ENCODE data around the gene DDX39A.
A peak's percentile ranks its signal among the peaks of the same experiment; 100 is the strongest.
"Not testable (repeated sequence)": the region's sequence is repeated elsewhere in the genome, so short reads cannot be mapped to it uniquely, and the experiment has no call there.

The DDX39A gene

DNA sequence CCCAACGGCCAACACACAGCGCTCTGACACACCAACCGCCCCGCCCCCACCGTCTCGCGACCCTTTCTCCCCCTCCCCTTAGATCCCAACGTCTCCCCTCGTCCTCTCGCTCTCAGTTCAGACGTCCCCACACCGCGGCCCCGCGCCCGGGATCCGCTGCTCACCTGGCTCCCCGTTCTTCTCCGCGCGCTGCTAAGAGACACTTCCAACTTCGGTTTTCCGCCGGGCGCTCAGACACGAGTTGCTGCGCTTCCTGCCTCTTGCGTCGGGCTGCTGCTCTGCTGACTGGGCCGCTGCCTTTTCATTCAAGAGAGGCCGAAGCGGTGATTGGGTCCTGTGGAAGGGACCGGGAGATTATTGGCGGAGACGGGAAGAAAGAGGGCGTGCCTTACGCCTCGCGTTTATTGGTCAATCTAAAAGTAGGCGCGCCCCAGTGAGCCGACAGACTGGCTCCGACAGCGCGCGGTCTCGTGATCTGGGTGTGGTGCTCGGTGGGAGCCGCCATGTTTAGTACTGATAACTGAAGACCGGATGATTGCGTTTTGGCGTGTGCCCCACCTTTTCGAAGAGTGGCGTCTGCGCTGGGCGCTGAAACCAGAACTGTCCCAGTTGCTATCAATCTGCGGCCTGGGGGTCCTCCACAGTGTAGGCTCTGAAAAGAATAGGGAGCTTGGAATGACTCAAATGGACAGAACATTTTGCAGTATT lies at the start of gene DDX39A:
DDX39A (minus strand) TSS at position 236 of the 708 bp plus-strand sequence. CDS start 6,121 bp downstream, outside the sequence.
- DNase-seq (ENCODE audit: low read depth in 2 of 2) = peak; percentile 86 to 92

DNA sequence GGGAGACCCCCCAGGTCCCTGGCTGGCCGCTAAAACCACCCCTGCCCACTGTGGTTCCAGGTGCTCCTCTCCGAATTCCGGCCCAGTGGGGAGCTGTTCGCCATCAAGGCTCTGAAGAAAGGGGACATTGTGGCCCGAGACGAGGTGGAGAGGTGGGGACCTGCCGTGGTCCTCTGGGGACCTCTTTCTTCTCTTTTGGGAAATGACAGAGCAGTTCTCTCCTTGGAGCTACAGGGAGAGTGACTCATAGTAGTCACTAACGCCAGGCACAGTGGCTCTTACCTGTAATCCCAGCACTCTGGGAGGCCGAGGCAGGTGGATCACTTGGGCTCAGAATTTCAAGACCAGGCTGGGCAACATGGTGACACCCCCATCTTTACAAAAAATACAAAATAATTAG lies 48.7 kb upstream of the DDX39A start:
- DNase-seq (ENCODE audit: low read depth in 2 of 2) = no peak

GRCh38 chr19:14467391-14467790 lies 48.2 kb upstream of the DDX39A start:
- DNase-seq (ENCODE audit: low read depth in 2 of 2) = no peak

GRCh38 chr19:14463747-14464146 lies 44.6 kb upstream of the DDX39A start:
- no peak for DNase-seq (ENCODE audit: low read depth in 2 of 2)

DNA sequence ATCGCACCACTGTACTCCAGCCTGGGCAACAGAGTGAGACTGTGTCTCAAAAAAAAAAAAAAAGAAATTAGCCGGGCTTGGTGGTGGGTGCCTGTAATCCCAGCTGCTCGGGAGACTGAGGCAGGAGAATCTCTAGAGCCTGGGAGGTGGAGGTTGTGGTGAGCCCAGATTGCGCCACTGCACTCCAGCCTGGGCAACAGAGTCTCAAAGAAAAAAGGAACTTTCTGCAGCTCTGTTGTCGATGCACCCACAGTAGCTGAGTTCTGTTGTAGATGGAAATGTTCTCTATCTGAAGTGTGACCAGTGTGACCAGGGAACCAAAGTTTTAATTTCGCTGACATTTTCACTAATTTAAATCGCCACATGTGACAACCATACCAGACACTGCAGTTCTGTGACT lies 43.3 kb upstream of the DDX39A start:
- DNase-seq (ENCODE audit: low read depth in 2 of 2) = not testable (repeated sequence)

DNA sequence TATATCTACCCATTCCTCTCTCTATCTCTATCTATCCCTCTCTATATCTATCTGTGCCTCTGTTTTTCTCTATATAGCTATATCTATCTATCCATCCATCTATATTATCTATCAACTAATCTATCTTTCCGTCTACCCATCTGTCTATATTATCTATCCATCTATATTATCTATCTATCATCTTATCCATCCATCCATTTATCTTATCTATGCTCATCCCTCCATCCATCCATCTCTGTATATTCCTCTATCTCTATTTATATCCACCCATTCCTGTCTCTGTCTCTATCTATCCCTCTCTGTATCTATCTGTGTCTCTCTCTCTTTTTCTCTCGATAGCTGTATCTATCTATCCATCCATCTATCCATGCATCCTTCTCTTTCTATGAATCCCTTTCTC lies 41.8 kb upstream of the DDX39A start:
- no peak for DNase-seq (ENCODE audit: low read depth in 2 of 2)

GRCh38 chr19:14459703-14460102 lies 40.6 kb upstream of the DDX39A start:
- no peak for DNase-seq (ENCODE audit: low read depth in 2 of 2)

DNA sequence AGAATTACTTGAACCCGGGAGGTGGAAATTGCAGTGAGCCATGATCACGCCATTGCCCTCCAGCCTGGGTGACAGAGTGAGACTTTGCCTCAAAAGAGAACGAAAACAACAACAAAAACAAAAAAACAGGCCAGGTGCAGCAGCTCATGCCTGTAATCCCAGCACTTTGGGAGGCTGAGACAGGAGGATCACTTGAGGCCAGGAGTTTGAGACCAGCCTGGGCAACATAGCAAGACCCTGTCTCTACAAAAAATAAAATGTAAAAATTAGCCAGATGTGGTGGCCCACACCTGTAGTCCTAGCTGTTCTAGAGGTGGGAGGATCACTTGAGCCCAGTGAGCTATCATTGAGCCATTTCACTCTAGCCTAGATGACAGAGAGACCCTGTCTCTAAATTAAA lies 33.2 kb upstream of the DDX39A start:
- not testable (repeated sequence) for DNase-seq (ENCODE audit: low read depth in 2 of 2)

- DNase-seq (ENCODE audit: low read depth in 2 of 2) = no peak
These were observed 31.7 kb upstream of the DDX39A start for GRCh38 chr19:14450876-14451275.

- peak in 1 of 2 donors; percentile 52 for DNase-seq (ENCODE audit: low read depth in 2 of 2)
These were observed 31.2 kb upstream of the DDX39A start for GRCh38 chr19:14450168-14450874.

DNA sequence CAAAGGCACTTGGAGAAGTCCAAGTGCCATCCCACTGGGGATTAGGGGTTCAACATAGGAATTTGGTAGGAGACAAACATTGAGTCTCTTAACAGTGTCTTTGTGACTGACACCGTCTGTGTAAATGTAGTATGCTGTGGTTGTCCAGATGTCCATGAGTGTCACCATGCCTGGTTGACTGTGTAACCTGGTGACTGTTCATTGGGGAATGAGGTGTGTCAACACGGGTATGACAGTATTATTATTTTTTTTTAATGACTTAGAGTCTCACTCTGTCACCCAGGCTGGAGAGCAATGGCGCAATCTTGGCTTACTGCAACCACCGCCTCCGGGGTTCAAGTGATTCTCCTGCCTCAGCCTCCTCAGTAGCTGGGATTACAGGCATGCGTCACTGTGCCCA lies 30.2 kb upstream of the DDX39A start:
- no peak for DNase-seq (ENCODE audit: low read depth in 2 of 2)

GRCh38 chr19:14446336-14447036 lies 27.3 kb upstream of the DDX39A start:
- no peak for DNase-seq (ENCODE audit: low read depth in 2 of 2)

DNA sequence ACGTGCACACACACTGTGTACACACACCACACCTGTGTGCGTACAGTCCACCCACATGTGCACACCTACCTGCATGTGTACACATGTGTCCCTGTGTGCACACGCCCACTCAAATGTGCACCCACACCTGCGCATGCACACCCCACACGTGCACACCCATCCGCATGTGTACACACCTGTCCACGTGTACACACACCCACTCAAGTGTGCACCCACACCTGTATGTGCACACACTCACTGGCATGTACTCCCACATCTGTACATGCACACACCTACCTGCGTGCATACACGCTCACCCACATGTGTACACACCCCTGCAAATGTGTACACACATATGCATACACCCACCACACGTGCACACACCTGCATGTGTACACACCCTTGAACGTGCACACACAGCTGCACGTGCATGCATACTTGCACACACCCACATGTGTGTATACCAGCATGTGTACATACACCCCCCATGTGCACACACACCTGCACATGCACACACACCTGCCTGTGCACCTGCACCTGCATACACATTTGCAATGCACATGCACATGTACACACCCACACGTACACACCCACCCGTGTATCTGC lies 24.6 kb upstream of the DDX39A start:
- no peak for DNase-seq (ENCODE audit: low read depth in 2 of 2)

DNA sequence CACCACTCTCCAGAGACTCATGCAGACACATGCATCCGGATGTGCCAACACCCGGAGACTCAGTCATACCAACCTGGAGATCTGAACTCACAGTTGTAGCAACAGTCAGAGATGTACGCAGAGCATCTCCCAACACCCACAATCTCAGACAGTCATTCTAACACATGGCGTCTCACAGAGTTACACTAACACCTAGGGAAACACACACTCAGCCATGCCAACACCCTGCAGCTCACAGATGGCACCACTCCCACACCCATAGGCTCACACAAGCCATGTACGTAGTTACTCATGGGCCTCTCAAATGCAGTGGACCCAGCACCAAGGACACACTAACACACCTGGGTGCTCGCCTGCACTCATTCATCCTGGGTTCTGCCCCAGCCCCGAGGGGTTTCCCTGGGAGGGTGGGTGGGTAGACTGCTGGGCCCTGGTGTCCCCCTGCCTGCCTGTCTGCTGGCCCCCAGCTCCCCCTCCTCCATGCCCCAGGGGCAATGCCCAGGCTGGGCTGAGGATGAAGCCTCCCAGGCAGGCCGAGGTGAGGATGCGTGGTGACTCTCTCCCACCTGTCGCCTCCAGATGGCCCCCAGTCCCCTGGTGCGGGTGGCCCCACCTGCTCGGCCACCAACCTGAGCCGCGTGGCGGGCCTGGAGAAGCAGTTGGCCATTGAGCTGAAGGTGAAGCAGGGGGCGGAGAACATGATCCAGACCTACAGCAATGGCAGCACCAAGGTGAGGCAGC lies 23.9 kb upstream of the DDX39A start:
- DNase-seq (ENCODE audit: low read depth in 2 of 2) = no peak

DNA sequence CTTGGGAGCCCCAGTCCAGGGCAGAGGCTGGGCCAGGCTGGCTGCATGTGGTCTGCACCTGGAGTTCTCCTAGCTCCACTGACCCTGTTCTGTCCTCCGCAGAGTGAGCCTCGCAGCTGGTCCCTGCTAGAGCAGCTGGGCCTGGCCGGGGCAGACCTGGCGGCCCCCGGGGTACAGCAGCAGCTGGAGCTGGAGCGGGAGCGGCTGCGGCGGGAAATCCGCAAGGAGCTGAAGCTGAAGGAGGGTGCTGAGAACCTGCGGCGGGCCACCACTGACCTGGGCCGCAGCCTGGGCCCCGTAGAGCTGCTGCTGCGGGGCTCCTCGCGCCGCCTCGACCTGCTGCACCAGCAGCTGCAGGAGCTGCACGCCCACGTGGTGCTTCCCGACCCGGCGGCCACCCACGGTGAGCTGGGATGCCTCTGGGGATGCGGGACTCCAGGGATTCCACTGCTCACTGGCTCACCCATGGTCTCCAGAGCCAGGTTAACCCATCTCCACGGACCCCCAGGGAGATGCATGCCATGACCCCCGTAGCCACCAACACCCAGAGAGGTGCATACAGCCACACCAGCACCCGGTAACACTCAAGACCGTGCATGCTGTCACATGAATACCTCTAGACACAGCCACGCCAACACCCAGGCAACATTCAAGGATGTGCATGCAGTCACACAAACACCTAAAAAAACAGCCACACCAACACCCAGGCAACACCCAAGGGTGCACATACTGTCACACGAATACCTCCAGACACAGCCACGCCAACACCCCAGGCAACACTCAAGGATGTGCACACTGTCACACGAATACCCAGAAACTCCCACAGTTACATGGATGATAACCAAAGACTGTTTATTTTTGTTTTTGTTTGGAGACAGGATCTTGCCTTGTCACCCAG lies 22.1 kb upstream of the DDX39A start:
- no peak for DNase-seq (ENCODE audit: low read depth in 2 of 2)

- DNase-seq (ENCODE audit: low read depth in 2 of 2) = peak; percentile 48 to 71
These were observed 20.9 kb upstream of the DDX39A start for GRCh38 chr19:14440049-14440448.

- no peak for DNase-seq (ENCODE audit: low read depth in 2 of 2)
These were observed 19.9 kb upstream of the DDX39A start for GRCh38 chr19:14439014-14439413.

DNA sequence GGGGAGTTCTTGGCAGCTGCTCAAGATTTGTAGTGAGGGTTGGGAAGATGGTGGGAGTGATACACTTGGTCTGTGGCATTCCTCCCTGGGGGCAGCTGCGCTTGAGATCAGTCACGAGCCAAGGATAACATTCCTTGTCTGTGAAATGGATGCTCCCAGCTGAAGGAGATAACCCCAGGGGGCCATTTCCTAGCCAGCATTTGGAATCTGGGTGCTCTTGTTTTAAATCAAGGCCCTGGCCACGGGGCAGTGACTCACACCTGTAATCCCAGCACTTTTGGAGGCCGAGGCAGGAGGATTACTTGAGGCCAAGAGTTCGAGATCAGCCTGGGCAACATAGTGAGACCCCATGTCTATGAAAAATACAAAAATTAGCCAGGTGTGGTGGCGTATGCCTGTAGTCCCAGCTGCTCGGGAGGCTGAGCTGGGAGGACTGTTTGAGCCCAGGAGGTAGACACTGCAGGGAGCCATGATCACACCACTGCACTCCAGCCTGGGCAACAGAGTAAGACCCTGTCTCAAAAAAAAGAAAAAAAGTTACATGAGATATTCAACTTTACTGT lies 18.5 kb upstream of the DDX39A start:
- no peak for DNase-seq (ENCODE audit: low read depth in 2 of 2)

DNA sequence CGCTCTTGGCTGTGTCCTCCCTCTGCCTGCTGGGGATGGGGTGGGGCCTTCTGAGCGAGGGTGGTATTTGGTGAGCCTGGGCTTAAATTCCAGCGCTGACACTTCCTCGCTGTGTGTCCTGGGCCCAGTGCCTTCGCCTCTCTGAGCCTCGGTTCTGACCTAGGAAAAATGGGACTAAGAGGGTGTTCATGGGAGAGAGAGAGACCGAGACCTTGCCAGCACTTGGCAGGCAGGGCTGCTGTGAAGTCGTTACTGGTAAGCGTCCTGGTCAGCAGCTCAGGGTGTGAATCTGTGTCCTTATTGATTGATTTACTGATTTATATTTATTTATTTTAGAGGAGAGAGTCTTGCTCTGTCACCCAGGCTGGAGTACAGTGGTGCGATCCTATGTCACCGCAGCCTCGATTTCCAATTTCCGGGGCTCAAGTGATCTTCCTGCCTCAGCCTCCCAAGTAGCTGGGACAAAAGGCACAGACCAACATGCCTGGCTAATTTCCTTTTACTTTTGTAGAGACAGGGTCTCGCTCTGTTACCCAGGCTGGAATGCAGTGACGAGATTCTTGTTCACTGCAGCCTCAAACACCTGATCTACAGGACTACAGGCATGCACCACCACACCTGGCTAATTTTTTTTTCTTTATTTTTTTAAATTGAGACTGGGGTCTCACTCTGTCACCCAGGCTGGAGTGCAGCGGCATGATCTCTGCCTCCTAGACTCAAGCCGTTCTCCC lies 16.3 kb upstream of the DDX39A start:
- DNase-seq (ENCODE audit: low read depth in 2 of 2) = no peak
